LNCaP clone FGC (cell line): ENCODE data around the gene ARID1B.
"Not testable (repeated sequence)": the region's sequence is repeated elsewhere in the genome, so short reads cannot be mapped to it uniquely, and the experiment has no call there.

Experiments used
- DNase-seq: peaks from one replicate; pipeline ENCODE4 v3.0.0-alpha.2; 2011; ENCODE audit warnings: low read depth
- H3K4me3 ChIP-seq: 2 replicates; pipeline ENCODE4 v1.5.1; 2011; ENCODE audit warnings: mild to moderate bottlenecking, low read depth, low read length, control low read depth
- CTCF ChIP-seq: IDR thresholded peaks from 2 replicates; pipeline ENCODE4 v1.5.1; 2012; ENCODE audit warnings: mild to moderate bottlenecking; ENCODE audit not compliant: control insufficient read depth, insufficient read depth; ENCODE audit errors: extremely low read depth

The ARID1B gene

GRCh38 chr6:157139054-157139708, 362.0 kb downstream of the ARID1B start:
- peak; percentile 9; the same call in 1 of the 2 replicates for TF ChIP-seq CTCF
- no peak overlapping the region for H3K4me3 ChIP-seq
- no peak for DNase-seq

DNA sequence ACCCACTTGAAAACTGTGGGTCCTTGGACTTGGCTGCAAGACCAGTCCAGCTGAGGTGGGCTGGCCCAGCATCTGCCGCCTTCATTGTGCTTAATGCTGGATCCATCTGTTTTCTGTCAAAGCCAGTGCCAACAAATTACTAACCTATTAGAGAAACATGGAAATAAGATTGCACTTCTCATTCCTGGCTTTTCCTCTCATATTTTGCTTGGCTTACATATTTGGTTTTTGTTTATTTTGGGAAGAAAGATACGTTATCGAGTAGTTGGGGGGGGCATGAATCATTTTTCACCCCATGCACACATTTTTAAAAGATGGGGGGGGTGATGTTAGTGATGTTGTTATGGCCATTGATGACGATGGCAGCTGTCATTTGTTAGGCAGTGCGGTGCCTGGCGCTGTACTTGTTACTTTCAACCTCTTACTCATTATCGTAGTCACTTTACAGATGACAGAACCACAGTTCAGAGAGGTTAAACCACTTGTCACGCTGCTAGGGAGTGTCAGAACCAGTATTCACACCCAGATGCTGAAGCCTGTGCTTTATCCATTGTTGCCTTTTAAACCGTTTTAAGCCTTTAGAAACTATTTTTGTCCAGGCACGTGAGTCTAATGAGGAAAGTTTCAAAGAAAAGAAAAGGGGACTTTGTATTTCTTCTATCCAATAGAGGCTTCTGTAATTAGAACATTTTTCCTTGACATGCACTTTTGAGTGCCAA, 366.2 kb downstream of the ARID1B start:
- TF ChIP-seq CTCF: no peak
- DNase-seq: no peak
- no peak overlapping the region for H3K4me3 ChIP-seq

- no peak for TF ChIP-seq CTCF
- peak overlapping the region; percentile 31 for H3K4me3 ChIP-seq
- no peak for DNase-seq
Observed at GRCh38 chr6:157143890-157144798, 367.0 kb downstream of the ARID1B start.

DNA sequence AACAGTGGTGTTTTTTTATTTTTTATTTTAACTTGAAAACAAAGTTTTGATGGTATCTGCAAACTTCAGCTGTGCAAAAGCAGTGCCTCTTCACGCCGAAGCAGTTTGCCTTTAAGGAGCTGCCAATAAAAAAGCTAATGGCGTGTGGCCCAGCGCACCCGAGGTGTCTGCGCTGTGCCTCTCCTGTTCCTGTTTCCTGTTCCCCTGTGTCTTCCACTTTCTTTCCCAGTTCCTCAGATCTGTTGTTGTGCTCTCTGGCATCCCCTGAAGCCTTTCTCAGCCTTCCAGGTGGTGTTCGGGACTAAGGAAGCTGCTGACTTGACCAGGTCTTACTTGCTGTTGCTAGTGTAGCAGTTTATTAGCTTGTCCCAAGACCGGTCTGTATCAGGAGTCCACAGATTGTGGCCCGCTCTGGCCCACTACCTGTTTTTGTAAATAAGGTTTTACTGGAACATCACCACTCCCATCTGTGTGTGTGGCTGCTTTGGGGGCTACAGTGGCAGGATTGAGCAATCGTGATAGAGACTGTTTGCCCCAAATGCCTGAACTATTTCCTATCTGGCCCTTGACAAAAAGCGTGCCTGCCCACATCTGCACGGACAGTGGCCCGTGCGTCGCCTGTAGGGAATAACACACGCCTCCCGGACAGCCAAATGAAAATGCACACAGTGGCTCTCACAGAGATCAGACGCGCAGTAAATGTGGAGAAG, 367.8 kb downstream of the ARID1B start:
- TF ChIP-seq CTCF: no peak
- H3K4me3 ChIP-seq: peak overlapping the region; percentile 31
- peak; percentile 43 for DNase-seq

- TF ChIP-seq CTCF: no peak
- no peak for DNase-seq
- H3K4me3 ChIP-seq: no peak overlapping the region
Observed at GRCh38 chr6:157145656-157146285, 368.6 kb downstream of the ARID1B start.

DNA sequence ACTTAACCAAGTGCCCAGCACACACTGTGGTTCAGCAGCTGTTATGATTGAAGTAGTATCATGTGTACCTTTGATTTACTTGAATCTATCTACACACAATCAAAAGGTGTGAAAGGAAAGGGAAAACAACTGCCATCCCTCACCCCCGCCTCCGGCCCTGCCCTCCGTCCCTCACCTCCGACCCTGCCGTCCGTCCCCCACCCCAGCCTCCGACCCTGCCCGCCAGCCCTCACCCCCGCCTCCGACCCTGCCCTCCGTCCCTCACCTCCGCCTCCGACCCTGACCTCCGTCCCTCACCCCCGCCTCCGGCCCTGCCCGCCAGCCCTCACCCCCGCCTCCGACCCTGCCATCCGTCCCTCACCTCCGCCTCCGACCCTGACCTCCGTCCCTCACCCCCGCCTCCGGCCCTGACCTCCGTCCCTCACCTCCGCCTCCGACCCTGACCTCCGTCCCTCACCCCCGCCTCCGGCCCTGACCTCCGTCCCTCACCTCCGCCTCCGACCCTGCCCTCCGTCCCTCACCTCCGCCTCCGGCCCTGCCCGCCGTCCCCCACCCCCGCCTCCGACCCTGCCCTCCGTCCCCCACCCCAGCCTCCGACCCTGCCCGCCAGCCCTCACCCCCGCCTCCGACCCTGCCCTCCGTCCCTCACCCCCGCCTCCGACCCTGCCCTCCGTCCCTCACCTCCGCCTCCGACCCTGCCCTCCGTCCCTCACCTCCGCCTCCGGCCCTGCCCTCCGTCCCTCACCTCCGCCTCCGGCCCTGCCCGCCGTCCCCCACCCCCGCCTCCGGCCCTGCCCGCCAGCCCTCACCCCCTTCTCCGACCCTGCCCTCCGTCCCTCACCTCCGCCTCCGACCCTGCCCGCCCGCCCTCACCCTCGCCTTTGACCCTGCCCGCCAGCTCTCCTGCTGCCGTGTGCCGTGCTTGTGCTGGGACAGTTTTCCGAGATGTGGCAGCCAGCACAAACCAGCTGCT, 370.2 kb downstream of the ARID1B start:
- DNase-seq, H3K4me3 ChIP-seq: not testable (repeated sequence)
